ENCODE results near the gene SUCLG2.

The SUCLG2 gene

DNA sequence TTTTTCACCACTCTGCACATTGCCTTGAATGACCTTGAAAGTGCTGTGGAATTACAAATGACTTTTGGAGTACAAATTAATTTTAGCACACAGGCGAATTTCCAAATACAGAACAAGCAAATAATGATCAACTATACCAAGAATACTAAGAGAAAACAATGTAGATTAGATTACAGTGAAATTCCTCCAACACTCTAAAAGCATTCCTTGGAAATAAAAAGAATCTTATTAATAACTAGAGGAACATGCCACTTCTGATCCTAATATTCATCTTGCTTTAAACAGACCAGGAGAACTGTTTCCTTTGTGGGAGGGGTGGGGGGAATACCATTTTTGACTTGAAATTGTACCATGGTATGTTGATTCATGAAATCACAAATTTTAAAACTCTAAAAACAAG lies 167.5 kb downstream of the SUCLG2 start:
- Histone ChIP-seq H3K27me3 (ENCODE audit: control insufficient read depth, insufficient read depth, low read length) (no peaks in the 10 kb centered on the region), H3K9ac (ENCODE audit: low read length) (no peak overlapping the region), H3K4me1 (ENCODE audit: control insufficient read depth, insufficient read depth, low read length) (no peaks in the 10 kb centered on the region), H3K4me3 (ENCODE audit: low read length) (no peak overlapping the region), H3K36me3 (ENCODE audit: control insufficient read depth, insufficient read depth, low read length) (no peaks in the 10 kb centered on the region), H3K9me3 (ENCODE audit: control insufficient read depth, low read length) (no peaks in the 10 kb centered on the region)

GRCh38 chr3:67484085-67484484 lies 170.3 kb downstream of the SUCLG2 start:
- Histone ChIP-seq H3K27me3 (ENCODE audit: control insufficient read depth, insufficient read depth, low read length) (no peaks in the 10 kb centered on the region), H3K4me1 (ENCODE audit: control insufficient read depth, insufficient read depth, low read length) (no peaks in the 10 kb centered on the region), H3K9me3 (ENCODE audit: control insufficient read depth, low read length) (no peaks in the 10 kb centered on the region), H3K9ac (ENCODE audit: low read length) (no peak overlapping the region), H3K36me3 (ENCODE audit: control insufficient read depth, insufficient read depth, low read length) (no peaks in the 10 kb centered on the region), H3K4me3 (ENCODE audit: low read length) (no peak overlapping the region)

- no peak overlapping the region for H3K9ac ChIP-seq (ENCODE audit: low read length)
These were observed 173.3 kb downstream of the SUCLG2 start for GRCh38 chr3:67481126-67481525.

DNA sequence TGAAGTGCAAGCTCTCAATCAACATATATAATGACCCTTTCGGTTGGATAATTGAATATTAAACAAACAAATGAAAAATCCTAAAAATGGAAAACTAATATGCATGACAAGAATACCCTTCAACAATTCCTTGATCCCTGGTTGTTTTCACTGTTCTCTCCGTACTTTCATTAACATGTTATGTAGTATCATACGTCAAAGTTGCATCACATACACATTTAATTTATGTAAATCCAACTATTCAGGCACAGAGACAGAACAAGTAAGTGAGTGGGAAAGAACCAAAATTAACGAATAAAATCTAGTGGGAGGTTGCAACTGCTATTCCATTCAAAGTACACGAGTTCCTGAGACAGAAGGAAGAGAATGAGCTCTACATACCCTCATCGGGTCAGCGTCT lies 176.0 kb downstream of the SUCLG2 start:
- Histone ChIP-seq H3K4me1 (ENCODE audit: control insufficient read depth, insufficient read depth, low read length) (no peaks in the 10 kb centered on the region), H3K27me3 (ENCODE audit: control insufficient read depth, insufficient read depth, low read length) (no peaks in the 10 kb centered on the region), H3K9me3 (ENCODE audit: control insufficient read depth, low read length) (no peaks in the 10 kb centered on the region), H3K4me3 (ENCODE audit: low read length) (no peak overlapping the region), H3K36me3 (ENCODE audit: control insufficient read depth, insufficient read depth, low read length) (no peaks in the 10 kb centered on the region), H3K9ac (ENCODE audit: low read length) (no peak overlapping the region)

More at GRCh38 chr3:67481126-67481525, 173.3 kb downstream of the SUCLG2 start:
- no peaks in the 10 kb centered on the region for H3K27me3 ChIP-seq (ENCODE audit: control insufficient read depth, insufficient read depth, low read length)
- no peaks in the 10 kb centered on the region for H3K4me1 ChIP-seq (ENCODE audit: control insufficient read depth, insufficient read depth, low read length)
- no peak overlapping the region for H3K4me3 ChIP-seq (ENCODE audit: low read length)
- no peaks in the 10 kb centered on the region for H3K36me3 ChIP-seq (ENCODE audit: control insufficient read depth, insufficient read depth, low read length)
- no peaks in the 10 kb centered on the region for H3K9me3 ChIP-seq (ENCODE audit: control insufficient read depth, low read length)

- no peaks in the 10 kb centered on the region for H3K27me3 ChIP-seq (ENCODE audit: control insufficient read depth, insufficient read depth, low read length)
- H3K9me3 ChIP-seq (ENCODE audit: control insufficient read depth, low read length) = no peaks in the 10 kb centered on the region
- no peaks in the 10 kb centered on the region for H3K36me3 ChIP-seq (ENCODE audit: control insufficient read depth, insufficient read depth, low read length)
- H3K4me1 ChIP-seq (ENCODE audit: control insufficient read depth, insufficient read depth, low read length) = no peaks in the 10 kb centered on the region
- no peak overlapping the region for H3K4me3 ChIP-seq (ENCODE audit: low read length)
- H3K9ac ChIP-seq (ENCODE audit: low read length) = no peak overlapping the region
These were observed 180.1 kb downstream of the SUCLG2 start for GRCh38 chr3:67474311-67474710.

- Histone ChIP-seq H3K27me3 (ENCODE audit: control insufficient read depth, insufficient read depth, low read length) (no peaks in the 10 kb centered on the region), H3K9ac (ENCODE audit: low read length) (no peak overlapping the region), H3K4me3 (ENCODE audit: low read length) (no peak overlapping the region), H3K4me1 (ENCODE audit: control insufficient read depth, insufficient read depth, low read length) (no peaks in the 10 kb centered on the region), H3K9me3 (ENCODE audit: control insufficient read depth, low read length) (no peaks in the 10 kb centered on the region), H3K36me3 (ENCODE audit: control insufficient read depth, insufficient read depth, low read length) (no peaks in the 10 kb centered on the region)
These were observed 181.7 kb downstream of the SUCLG2 start for GRCh38 chr3:67472674-67473201.

DNA sequence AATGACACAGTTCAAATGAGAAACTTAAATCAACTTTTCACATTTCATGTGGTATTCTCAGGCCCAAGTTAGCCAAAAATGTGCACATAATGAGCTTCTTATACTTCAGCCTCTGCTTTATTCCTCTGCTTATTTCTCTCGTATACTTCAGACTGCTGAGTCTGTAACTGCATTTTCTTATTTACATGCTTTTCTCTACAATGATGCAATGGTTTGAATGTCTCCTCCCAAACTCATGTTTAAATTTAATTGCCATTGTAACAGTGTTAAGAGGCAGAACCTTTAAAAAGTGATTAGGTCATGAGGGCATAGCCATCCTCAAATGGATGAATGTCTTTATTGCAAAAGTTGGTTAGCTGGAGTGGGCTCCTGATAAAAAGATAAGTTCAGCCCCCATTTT lies 184.2 kb downstream of the SUCLG2 start:
- H3K4me3 ChIP-seq (ENCODE audit: low read length) = no peak overlapping the region
- no peaks in the 10 kb centered on the region for H3K36me3 ChIP-seq (ENCODE audit: control insufficient read depth, insufficient read depth, low read length)
- no peaks in the 10 kb centered on the region for H3K4me1 ChIP-seq (ENCODE audit: control insufficient read depth, insufficient read depth, low read length)
- no peak overlapping the region for H3K9ac ChIP-seq (ENCODE audit: low read length)
- no peaks in the 10 kb centered on the region for H3K27me3 ChIP-seq (ENCODE audit: control insufficient read depth, insufficient read depth, low read length)
- H3K9me3 ChIP-seq (ENCODE audit: control insufficient read depth, low read length) = no peaks in the 10 kb centered on the region

DNA sequence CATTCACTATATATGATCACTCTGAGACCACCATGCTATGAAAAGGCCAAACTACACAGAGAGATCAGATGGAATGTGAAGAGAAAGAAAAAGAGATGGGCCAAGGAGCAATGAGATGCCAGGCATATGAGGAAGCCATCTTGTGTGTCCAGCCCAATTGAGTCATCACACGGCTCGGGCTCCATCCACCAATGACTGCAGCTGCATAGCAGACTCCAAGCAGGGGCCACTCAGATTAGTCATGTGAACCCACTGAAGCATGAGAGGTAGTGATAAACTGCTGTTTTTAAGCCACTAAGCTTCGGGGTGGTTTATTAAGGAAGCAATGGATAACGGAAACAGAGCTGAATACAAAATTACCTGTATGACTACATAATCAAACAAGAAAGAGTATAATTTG lies 185.9 kb downstream of the SUCLG2 start:
- Histone ChIP-seq H3K36me3 (ENCODE audit: control insufficient read depth, insufficient read depth, low read length) (no peaks in the 10 kb centered on the region), H3K9me3 (ENCODE audit: control insufficient read depth, low read length) (no peaks in the 10 kb centered on the region), H3K9ac (ENCODE audit: low read length) (no peak overlapping the region), H3K4me1 (ENCODE audit: control insufficient read depth, insufficient read depth, low read length) (no peaks in the 10 kb centered on the region), H3K4me3 (ENCODE audit: low read length) (no peak overlapping the region), H3K27me3 (ENCODE audit: control insufficient read depth, insufficient read depth, low read length) (no peaks in the 10 kb centered on the region)

DNA sequence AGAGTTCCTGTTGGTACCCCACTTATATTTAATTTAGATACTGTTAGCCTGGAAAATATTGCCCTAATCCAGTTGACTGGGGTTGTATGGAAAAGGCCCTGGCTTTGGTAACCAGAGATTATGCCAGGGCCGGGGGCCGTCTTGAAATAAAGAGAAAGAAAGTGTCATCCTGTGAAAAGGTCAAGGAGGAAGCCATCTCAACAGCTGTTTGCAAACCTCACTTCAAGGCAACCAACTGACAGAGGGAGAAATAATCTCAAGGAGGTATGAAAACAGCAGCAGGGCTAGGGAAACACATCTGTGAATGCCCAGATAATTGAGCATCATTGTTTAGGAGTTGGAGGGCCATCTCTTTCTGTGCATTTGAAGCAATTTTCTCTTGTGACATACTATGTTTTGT lies 190.8 kb downstream of the SUCLG2 start:
- H3K9me3 ChIP-seq (ENCODE audit: control insufficient read depth, low read length) = no peaks in the 10 kb centered on the region
- no peak overlapping the region for H3K4me3 ChIP-seq (ENCODE audit: low read length)
- H3K36me3 ChIP-seq (ENCODE audit: control insufficient read depth, insufficient read depth, low read length) = no peaks in the 10 kb centered on the region
- H3K4me1 ChIP-seq (ENCODE audit: control insufficient read depth, insufficient read depth, low read length) = no peaks in the 10 kb centered on the region
- H3K9ac ChIP-seq (ENCODE audit: low read length) = no peak overlapping the region
- H3K27me3 ChIP-seq (ENCODE audit: control insufficient read depth, insufficient read depth, low read length) = no peaks in the 10 kb centered on the region

GRCh38 chr3:67462187-67462586 lies 192.2 kb downstream of the SUCLG2 start:
- no peaks in the 10 kb centered on the region for H3K36me3 ChIP-seq (ENCODE audit: control insufficient read depth, insufficient read depth, low read length)
- H3K9me3 ChIP-seq (ENCODE audit: control insufficient read depth, low read length) = no peaks in the 10 kb centered on the region
- no peaks in the 10 kb centered on the region for H3K4me1 ChIP-seq (ENCODE audit: control insufficient read depth, insufficient read depth, low read length)
- no peak overlapping the region for H3K9ac ChIP-seq (ENCODE audit: low read length)
- H3K27me3 ChIP-seq (ENCODE audit: control insufficient read depth, insufficient read depth, low read length) = no peaks in the 10 kb centered on the region
- H3K4me3 ChIP-seq (ENCODE audit: low read length) = no peak overlapping the region

- no peak overlapping the region for H3K9ac ChIP-seq (ENCODE audit: low read length)
- no peaks in the 10 kb centered on the region for H3K4me1 ChIP-seq (ENCODE audit: control insufficient read depth, insufficient read depth, low read length)
- no peak overlapping the region for H3K4me3 ChIP-seq (ENCODE audit: low read length)
- no peaks in the 10 kb centered on the region for H3K27me3 ChIP-seq (ENCODE audit: control insufficient read depth, insufficient read depth, low read length)
- no peaks in the 10 kb centered on the region for H3K36me3 ChIP-seq (ENCODE audit: control insufficient read depth, insufficient read depth, low read length)
- no peaks in the 10 kb centered on the region for H3K9me3 ChIP-seq (ENCODE audit: control insufficient read depth, low read length)
These were observed 192.7 kb downstream of the SUCLG2 start for GRCh38 chr3:67461667-67462142.

DNA sequence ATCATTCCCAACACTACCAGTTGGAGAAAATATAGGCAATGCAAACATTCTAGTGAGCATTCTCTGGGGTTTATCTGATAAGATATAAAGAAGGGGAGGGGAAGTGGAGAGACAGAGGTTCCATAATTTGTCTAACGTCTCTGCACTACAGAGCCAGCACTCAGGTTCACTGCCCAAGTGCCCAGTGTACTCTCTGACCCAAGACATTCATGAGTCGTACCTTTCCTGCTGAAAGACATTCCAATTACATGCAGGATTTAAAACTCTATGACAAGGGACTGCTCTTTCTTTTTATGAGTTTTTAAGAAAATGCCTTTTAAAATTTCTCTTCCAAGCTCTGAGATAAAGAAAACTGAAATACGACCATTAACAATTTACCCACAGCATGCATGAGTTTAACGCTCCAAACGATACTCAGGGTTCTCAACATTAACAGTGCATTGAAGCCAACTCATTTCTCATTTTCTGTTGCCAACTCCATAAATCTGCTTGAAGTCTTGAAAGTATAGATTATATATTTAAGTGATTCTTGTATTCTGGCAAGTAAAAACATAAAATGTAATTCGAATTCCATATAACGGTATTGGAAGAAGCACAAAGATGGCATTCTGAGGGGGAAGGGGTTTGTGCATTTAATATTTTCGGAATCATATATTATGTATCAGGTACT lies 193.4 kb downstream of the SUCLG2 start:
- H3K4me3 ChIP-seq (ENCODE audit: low read length) = no peak overlapping the region
- H3K4me1 ChIP-seq (ENCODE audit: control insufficient read depth, insufficient read depth, low read length) = no peaks in the 10 kb centered on the region
- no peaks in the 10 kb centered on the region for H3K36me3 ChIP-seq (ENCODE audit: control insufficient read depth, insufficient read depth, low read length)
- H3K9me3 ChIP-seq (ENCODE audit: control insufficient read depth, low read length) = no peaks in the 10 kb centered on the region
- H3K27me3 ChIP-seq (ENCODE audit: control insufficient read depth, insufficient read depth, low read length) = no peaks in the 10 kb centered on the region
- no peak overlapping the region for H3K9ac ChIP-seq (ENCODE audit: low read length)

Data from mucosa of stomach (tissue), 1 donor.